HEK293T (cell line): Measurements from ENCODE around the gene PALLD.

Experiments
- BHLHE40 ChIP-seq: fragments of 450-650 bp; IDR thresholded peaks from 2 replicates; pipeline ENCODE4 v1.6.1; 2016; ENCODE audit warnings: mild to moderate bottlenecking, moderate library complexity, borderline replicate concordance
- ELF4 ChIP-seq: fragments of 450-650 bp; IDR thresholded peaks from 2 replicates; pipeline ENCODE4 v1.6.1; 2017; ENCODE audit warnings: antibody characterized with exemption
- FOXA1 ChIP-seq: fragments of 450-650 bp; IDR thresholded peaks from 2 replicates; pipeline ENCODE4 v1.6.1; 2016; ENCODE audit warnings: mild to moderate bottlenecking
- FOXM1 ChIP-seq: fragments of 450-650 bp; IDR thresholded peaks from 2 replicates; pipeline ENCODE4 v1.6.1; 2017; ENCODE audit warnings: mild to moderate bottlenecking, borderline replicate concordance
- NFRKB ChIP-seq: fragments of 450-650 bp; IDR thresholded peaks from 2 replicates; pipeline ENCODE4 v1.6.1; 2016; ENCODE audit warnings: mild to moderate bottlenecking, moderate library complexity
- TARDBP ChIP-seq: fragments of 450-650 bp; IDR thresholded peaks from 2 replicates; pipeline ENCODE4 v1.6.1; 2016
- ZNF384 ChIP-seq: fragments of 450-650 bp; IDR thresholded peaks from 2 replicates; pipeline ENCODE4 v1.6.1; 2016

DNA sequence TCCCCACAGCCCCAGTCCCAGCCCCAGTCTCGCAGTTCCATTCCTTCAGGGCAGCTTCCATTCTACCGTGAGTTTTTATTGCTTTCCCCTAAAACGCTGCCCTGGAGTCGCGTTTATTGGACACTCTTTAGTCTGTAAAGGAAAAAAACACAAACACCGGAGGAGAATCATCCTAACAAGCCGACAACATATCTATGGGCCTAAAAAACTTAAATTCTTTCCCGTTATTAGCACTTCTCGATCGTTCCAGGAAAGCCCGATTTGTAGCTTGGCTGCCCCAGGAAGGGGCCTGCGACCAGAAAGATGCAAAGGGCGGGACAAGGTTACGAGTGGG is 334.7 kb downstream of the PALLD start:
- TF ChIP-seq FOXA1: no peak
- no peak for TF ChIP-seq NFRKB
- no peak for TF ChIP-seq BHLHE40
- no peak for TF ChIP-seq TARDBP
- no peak for TF ChIP-seq ZNF384
- no peak for TF ChIP-seq ELF4
- no peak for TF ChIP-seq FOXM1
